ENCODE results near the gene TSSC4. TPM values are rescaled to one million over a fixed set of nuclear protein-coding genes. Genes with fewer than 3 reads are reported as not detected.

TSSC4 gene
- total RNA-seq, 2 experiments from 2014 or later = 40.4 to 50.9 TPM

GRCh38 chr11:2381494-2382128, 18.9 kb upstream of the TSSC4 start:
- Histone ChIP-seq H3K4me1 (ENCODE audit: insufficient read depth, low read length, poor library complexity, severe bottlenecking) (peaks cover 67% of the 10 kb centered on the region), H3K9me3 (ENCODE audit: low read length) (no peaks in the 10 kb centered on the region), H3K4me3 (ENCODE audit: low read depth, low read length, poor library complexity, severe bottlenecking) (peak overlapping the region; percentile 99), H3K9me2 (ENCODE audit: insufficient read depth, low read length) (no peaks in the 10 kb centered on the region), H3K4me2 (ENCODE audit: low read length) (peak overlapping the region; percentile 90), H4K20me1 (ENCODE audit: insufficient read depth, low read length) (peaks cover 48% of the 10 kb centered on the region), H3K27ac (ENCODE audit: low read depth, low read length, poor library complexity, severe bottlenecking) (peak overlapping the region; percentile 89), H2AFZ (ENCODE audit: low read length) (no peak overlapping the region), H3K36me3 (ENCODE audit: insufficient read depth, low read length) (peaks cover 52% of the 10 kb centered on the region), H3K79me2 (ENCODE audit: insufficient read depth, low read depth, low read length) (peaks cover 77% of the 10 kb centered on the region)
- no TSS peak for BruUV-seq (replicated peaks)
- ChIA-PET CTCF (ENCODE audit: unreplicated experiment) (no interaction called here), POLR2A (no interaction called here)
- DNase-seq (ENCODE audit: low spot score) = no peak
- intact Hi-C loops (cut with micrococcal nuclease; ENCODE audit: unreplicated experiment) = loop anchor here (5.0 kb wide), 1 partner anchor 859 kb away; no protein-coding TSS in a partner anchor
- TF ChIP-seq, protein P1, sequence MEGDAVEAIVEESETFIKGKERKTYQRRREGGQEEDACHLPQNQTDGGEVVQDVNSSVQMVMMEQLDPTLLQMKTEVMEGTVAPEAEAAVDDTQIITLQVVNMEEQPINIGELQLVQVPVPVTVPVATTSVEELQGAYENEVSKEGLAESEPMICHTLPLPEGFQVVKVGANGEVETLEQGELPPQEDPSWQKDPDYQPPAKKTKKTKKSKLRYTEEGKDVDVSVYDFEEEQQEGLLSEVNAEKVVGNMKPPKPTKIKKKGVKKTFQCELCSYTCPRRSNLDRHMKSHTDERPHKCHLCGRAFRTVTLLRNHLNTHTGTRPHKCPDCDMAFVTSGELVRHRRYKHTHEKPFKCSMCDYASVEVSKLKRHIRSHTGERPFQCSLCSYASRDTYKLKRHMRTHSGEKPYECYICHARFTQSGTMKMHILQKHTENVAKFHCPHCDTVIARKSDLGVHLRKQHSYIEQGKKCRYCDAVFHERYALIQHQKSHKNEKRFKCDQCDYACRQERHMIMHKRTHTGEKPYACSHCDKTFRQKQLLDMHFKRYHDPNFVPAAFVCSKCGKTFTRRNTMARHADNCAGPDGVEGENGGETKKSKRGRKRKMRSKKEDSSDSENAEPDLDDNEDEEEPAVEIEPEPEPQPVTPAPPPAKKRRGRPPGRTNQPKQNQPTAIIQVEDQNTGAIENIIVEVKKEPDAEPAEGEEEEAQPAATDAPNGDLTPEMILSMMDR (conservative IDR thresholded peaks at IDR 0.05; ENCODE audit: low read length) = no peak
- no peak for TF ChIP-seq EZH2phosphoT487 (IDR thresholded peaks at IDR 0.05; ENCODE audit: borderline replicate concordance, low read depth, low read length)

- Histone ChIP-seq H2AFZ (ENCODE audit: low read length) (no peak overlapping the region), H3K79me2 (ENCODE audit: insufficient read depth, low read depth, low read length) (peaks cover 82% of the 10 kb centered on the region), H3K4me3 (ENCODE audit: low read depth, low read length, poor library complexity, severe bottlenecking) (peak overlapping the region; percentile 99), H3K4me1 (ENCODE audit: insufficient read depth, low read length, poor library complexity, severe bottlenecking) (peaks cover 69% of the 10 kb centered on the region), H3K9me2 (ENCODE audit: insufficient read depth, low read length) (no peaks in the 10 kb centered on the region), H4K20me1 (ENCODE audit: insufficient read depth, low read length) (peaks cover 48% of the 10 kb centered on the region), H3K9me3 (ENCODE audit: low read length) (no peaks in the 10 kb centered on the region), H3K4me2 (ENCODE audit: low read length) (peak overlapping the region; percentile 90), H3K36me3 (ENCODE audit: insufficient read depth, low read length) (peaks cover 57% of the 10 kb centered on the region), H3K27ac (ENCODE audit: low read depth, low read length, poor library complexity, severe bottlenecking) (peak overlapping the region; percentile 89)
- CTCF ChIA-PET (ENCODE audit: unreplicated experiment) = no interaction called here
- no peak for DNase-seq (ENCODE audit: low spot score)
- BruUV-seq (replicated peaks) = no TSS peak
- POLR2A ChIA-PET = no interaction called here
- intact Hi-C loops (cut with micrococcal nuclease; ENCODE audit: unreplicated experiment) = loop anchor here (5.0 kb wide), 1 partner anchor 860 kb away; no protein-coding TSS in a partner anchor
- TF ChIP-seq, protein P1 (conservative IDR thresholded peaks at IDR 0.05; ENCODE audit: low read length) = no peak
- no peak for TF ChIP-seq EZH2phosphoT487 (IDR thresholded peaks at IDR 0.05; ENCODE audit: borderline replicate concordance, low read depth, low read length)
Measured at GRCh38 chr11:2382129-2382517, 18.4 kb upstream of the TSSC4 start.

Measured in OCI-LY7 (cell line).